ENCODE results near the gene GTF2A1L. TPM values are rescaled to one million over a fixed set of nuclear protein-coding genes. Genes with fewer than 3 reads are reported as not detected.
"Not testable (repeated sequence)": the region's sequence is repeated elsewhere in the genome, so short reads cannot be mapped to it uniquely, and the experiment has no call there.

GTF2A1L gene
- total and polyA plus RNA-seq, 3 donors from 2014 or later: 24.4 to 99.0 (median 36.1) TPM

GRCh38 chr2:48696881-48697280, 79.2 kb downstream of the GTF2A1L start:
- WGBS, 2 donors: 81 to 100% methylated on average over 1 of the region's 1 CpG
- no peak for TF ChIP-seq POLR2A (IDR thresholded peaks at IDR 0.05)
- no peak for TF ChIP-seq CTCF (IDR thresholded peaks at IDR 0.05)
- H3K9me3 ChIP-seq: no peaks in the 10 kb centered on the region

GRCh38 chr2:48699348-48699930, 81.8 kb downstream of the GTF2A1L start:
- H3K27me3 ChIP-seq: no peaks in the 10 kb centered on the region
- intact Hi-C loops (cut with DNase I; ENCODE audit: low total_unique reads): no loop called here
- no peak for TF ChIP-seq POLR2A (IDR thresholded peaks at IDR 0.05)
- no peaks in the 10 kb centered on the region for H3K4me1 ChIP-seq
- no peak overlapping the region for H3K27ac ChIP-seq
- no peak for DNase-seq
- H3K36me3 ChIP-seq (ENCODE audit: low read depth, missing control alignments): no peaks in the 10 kb centered on the region
- no peaks in the 10 kb centered on the region for H3K9me3 ChIP-seq
- H3K4me3 ChIP-seq: no peak overlapping the region
- 66 to 78% methylated on average over 2 of the region's 2 CpGs for WGBS, 2 donors

More at GRCh38 chr2:48696881-48697280, 79.2 kb downstream of the GTF2A1L start:
- intact Hi-C loops (cut with DNase I; ENCODE audit: low total_unique reads): no loop called here
- no peak overlapping the region for H3K27ac ChIP-seq
- no peaks in the 10 kb centered on the region for H3K4me1 ChIP-seq
- no peak for DNase-seq
- no peaks in the 10 kb centered on the region for H3K36me3 ChIP-seq (ENCODE audit: low read depth, missing control alignments)
- no peak overlapping the region for H3K4me3 ChIP-seq
- H3K27me3 ChIP-seq: no peaks in the 10 kb centered on the region

GRCh38 chr2:48703621-48704020, 86.0 kb downstream of the GTF2A1L start:
- DNase-seq; H3K27me3 ChIP-seq; H3K9me3 ChIP-seq; H3K4me3 ChIP-seq; H3K27ac ChIP-seq; intact Hi-C loops (cut with DNase I; ENCODE audit: low total_unique reads); H3K36me3 ChIP-seq (ENCODE audit: low read depth, missing control alignments); H3K4me1 ChIP-seq: not testable (repeated sequence)
- WGBS, 2 donors: 90 to 95% methylated on average over 6 of the region's 6 CpGs

- Histone ChIP-seq H3K36me3 (ENCODE audit: low read depth, missing control alignments) (no peaks in the 10 kb centered on the region), H3K4me3 (no peak overlapping the region), H3K9me3 (no peaks in the 10 kb centered on the region), H3K4me1 (no peaks in the 10 kb centered on the region), H3K27ac (no peak overlapping the region), H3K27me3 (no peaks in the 10 kb centered on the region)
- TF ChIP-seq POLR2A (IDR thresholded peaks at IDR 0.05) (no peak), CTCF (IDR thresholded peaks at IDR 0.05) (no peak)
- DNase-seq: no peak
- intact Hi-C loops (cut with DNase I; ENCODE audit: low total_unique reads): no loop called here
- WGBS, 2 donors: 80 to 97% methylated on average over 3 to 6 of the region's 6 CpGs
Measured at GRCh38 chr2:48707466-48707865, 89.8 kb downstream of the GTF2A1L start.

GRCh38 chr2:48709096-48710034, 91.7 kb downstream of the GTF2A1L start:
- intact Hi-C loops (cut with DNase I; ENCODE audit: low total_unique reads): no loop called here
- no peak for DNase-seq
- no peaks in the 10 kb centered on the region for H3K9me3 ChIP-seq
- no peak overlapping the region for H3K27ac ChIP-seq
- WGBS, 2 donors: 67 to 77% methylated on average over 7 of the region's 7 CpGs
- no peak overlapping the region for H3K4me3 ChIP-seq
- H3K27me3 ChIP-seq: no peaks in the 10 kb centered on the region
- no peaks in the 10 kb centered on the region for H3K36me3 ChIP-seq (ENCODE audit: low read depth, missing control alignments)
- no peaks in the 10 kb centered on the region for H3K4me1 ChIP-seq
- no peak for TF ChIP-seq POLR2A (IDR thresholded peaks at IDR 0.05)
- no peak for TF ChIP-seq CTCF (IDR thresholded peaks at IDR 0.05)
